Measurements from ENCODE around the gene HSF2BP.

The HSF2BP gene

GRCh38 chr21:43643193-43643592 lies 16.1 kb downstream of the HSF2BP start:
- ChIA-PET POLR2A (no interaction called here), CTCF (interaction anchor here (5.3 kb wide), 1 partner anchor 31 kb away, joined by 26 read pairs; no protein-coding TSS in a partner anchor)
- no peak for DNase-seq
- Histone ChIP-seq H3K36me3 (ENCODE audit: control insufficient read depth in 4 of 4, insufficient read depth in 4 of 4, low read length in 3 of 4) (no peaks in the 10 kb centered on the region), H3K27me3 (replicated peaks in 2 of 5; ENCODE audit: control insufficient read depth in 4 of 5, insufficient read depth in 5 of 5, low read length in 4 of 5) (no peaks in the 10 kb centered on the region), H3K27ac (ENCODE audit: insufficient read depth in 1 of 2, low read depth in 1 of 2, low read length in 2 of 2, poor library complexity in 1 of 2, severe bottlenecking in 2 of 2) (no peak overlapping the region), H3K4me3 (ENCODE audit: control insufficient read depth in 1 of 7, extremely low read depth in 1 of 7, insufficient read depth in 4 of 7, low read depth in 2 of 7, low read length in 6 of 7) (no peak overlapping the region), H3K4me1 (ENCODE audit: control extremely low read depth in 1 of 4, control insufficient read depth in 4 of 4, insufficient read depth in 4 of 4, low read length in 3 of 4) (peaks cover 2 to 20% (median 12%) of the 10 kb centered on the region in 4 experiments), H3K9me3 (ENCODE audit: control extremely low read depth in 1 of 5, control insufficient read depth in 4 of 5, insufficient read depth in 2 of 5, low read depth in 1 of 5, low read length in 4 of 5) (no peaks in the 10 kb centered on the region)
- 80% methylated on average over 1 of the region's 4 CpGs for WGBS (ENCODE audit: insufficient coverage)

DNA sequence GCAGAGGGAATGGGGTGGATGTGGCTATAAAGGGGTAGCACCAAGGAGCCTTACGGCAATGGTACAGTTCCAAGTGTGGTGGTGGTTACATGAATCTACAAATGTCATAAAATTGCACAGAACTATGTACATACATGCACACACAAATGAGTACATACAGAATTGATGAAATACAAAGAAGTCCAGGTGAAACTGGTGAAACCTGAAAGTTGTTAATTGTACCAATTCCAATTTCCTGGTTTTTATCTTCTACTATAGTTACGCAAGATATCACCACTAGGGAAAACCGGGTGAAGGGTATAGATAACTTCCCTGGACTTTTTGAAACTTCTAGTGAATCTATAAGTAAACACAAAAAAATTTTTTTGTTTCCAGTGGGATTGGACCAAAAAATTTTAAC lies 18.9 kb downstream of the HSF2BP start:
- DNase-seq = no peak
- WGBS (ENCODE audit: insufficient coverage) = no CpG with 5 or more reads among the region's 3 CpGs
- Histone ChIP-seq H3K27me3 (replicated peaks in 2 of 5; ENCODE audit: control insufficient read depth in 4 of 5, insufficient read depth in 5 of 5, low read length in 4 of 5) (no peaks in the 10 kb centered on the region), H3K4me1 (ENCODE audit: control extremely low read depth in 1 of 4, control insufficient read depth in 4 of 4, insufficient read depth in 4 of 4, low read length in 3 of 4) (peaks cover 0 to 4% (median 2%) of the 10 kb centered on the region in 4 experiments), H3K27ac (ENCODE audit: insufficient read depth in 1 of 2, low read depth in 1 of 2, low read length in 2 of 2, poor library complexity in 1 of 2, severe bottlenecking in 2 of 2) (no peak overlapping the region), H3K4me3 (ENCODE audit: control insufficient read depth in 1 of 7, extremely low read depth in 1 of 7, insufficient read depth in 4 of 7, low read depth in 2 of 7, low read length in 6 of 7) (no peak overlapping the region), H3K36me3 (ENCODE audit: control insufficient read depth in 4 of 4, insufficient read depth in 4 of 4, low read length in 3 of 4) (no peaks in the 10 kb centered on the region), H3K9me3 (ENCODE audit: control extremely low read depth in 1 of 5, control insufficient read depth in 4 of 5, insufficient read depth in 2 of 5, low read depth in 1 of 5, low read length in 4 of 5) (no peaks in the 10 kb centered on the region)
- POLR2A ChIA-PET = no interaction called here
- CTCF ChIA-PET = no interaction called here

- Histone ChIP-seq H3K9me3 (ENCODE audit: control extremely low read depth in 1 of 5, control insufficient read depth in 4 of 5, insufficient read depth in 2 of 5, low read depth in 1 of 5, low read length in 4 of 5) (no peaks in the 10 kb centered on the region), H3K4me3 (ENCODE audit: control insufficient read depth in 1 of 7, extremely low read depth in 1 of 7, insufficient read depth in 4 of 7, low read depth in 2 of 7, low read length in 6 of 7) (no peak overlapping the region), H3K36me3 (ENCODE audit: control insufficient read depth in 4 of 4, insufficient read depth in 4 of 4, low read length in 3 of 4) (no peaks in the 10 kb centered on the region), H3K27ac (ENCODE audit: insufficient read depth in 1 of 2, low read depth in 1 of 2, low read length in 2 of 2, poor library complexity in 1 of 2, severe bottlenecking in 2 of 2) (no peak overlapping the region), H3K27me3 (replicated peaks in 2 of 5; ENCODE audit: control insufficient read depth in 4 of 5, insufficient read depth in 5 of 5, low read length in 4 of 5) (no peaks in the 10 kb centered on the region), H3K4me1 (ENCODE audit: control extremely low read depth in 1 of 4, control insufficient read depth in 4 of 4, insufficient read depth in 4 of 4, low read length in 3 of 4) (no peaks in the 10 kb centered on the region)
- 90% methylated on average over 3 of the region's 7 CpGs for WGBS (ENCODE audit: insufficient coverage)
- CTCF ChIA-PET = interaction anchor here (1.2 kb wide), 1 partner anchor 16 kb away, joined by 3 read pairs; no protein-coding TSS in a partner anchor
- no peak for DNase-seq
- POLR2A ChIA-PET = no interaction called here
These were observed 19.6 kb downstream of the HSF2BP start for GRCh38 chr21:43639470-43640353.

GRCh38 chr21:43637530-43638158 lies 21.6 kb downstream of the HSF2BP start:
- H3K27ac ChIP-seq (ENCODE audit: insufficient read depth in 1 of 2, low read depth in 1 of 2, low read length in 2 of 2, poor library complexity in 1 of 2, severe bottlenecking in 2 of 2) = no peak overlapping the region
- no peak overlapping the region for H3K4me3 ChIP-seq (ENCODE audit: control insufficient read depth in 1 of 7, extremely low read depth in 1 of 7, insufficient read depth in 4 of 7, low read depth in 2 of 7, low read length in 6 of 7)
- H3K36me3 ChIP-seq (ENCODE audit: control insufficient read depth in 4 of 4, insufficient read depth in 4 of 4, low read length in 3 of 4) = no peaks in the 10 kb centered on the region
- no peaks in the 10 kb centered on the region for H3K27me3 ChIP-seq (replicated peaks in 2 of 5; ENCODE audit: control insufficient read depth in 4 of 5, insufficient read depth in 5 of 5, low read length in 4 of 5)
- no peaks in the 10 kb centered on the region for H3K9me3 ChIP-seq (ENCODE audit: control extremely low read depth in 1 of 5, control insufficient read depth in 4 of 5, insufficient read depth in 2 of 5, low read depth in 1 of 5, low read length in 4 of 5)
- ChIA-PET POLR2A (no interaction called here), CTCF (interaction anchor here (1.0 kb wide), 1 partner anchor 19 kb away, joined by 4 read pairs; no protein-coding TSS in a partner anchor)
- H3K4me1 ChIP-seq (ENCODE audit: control extremely low read depth in 1 of 4, control insufficient read depth in 4 of 4, insufficient read depth in 4 of 4, low read length in 3 of 4) = no peaks in the 10 kb centered on the region
- DNase-seq = no peak
- 80% methylated on average over 2 of the region's 3 CpGs for WGBS (ENCODE audit: insufficient coverage)

DNA sequence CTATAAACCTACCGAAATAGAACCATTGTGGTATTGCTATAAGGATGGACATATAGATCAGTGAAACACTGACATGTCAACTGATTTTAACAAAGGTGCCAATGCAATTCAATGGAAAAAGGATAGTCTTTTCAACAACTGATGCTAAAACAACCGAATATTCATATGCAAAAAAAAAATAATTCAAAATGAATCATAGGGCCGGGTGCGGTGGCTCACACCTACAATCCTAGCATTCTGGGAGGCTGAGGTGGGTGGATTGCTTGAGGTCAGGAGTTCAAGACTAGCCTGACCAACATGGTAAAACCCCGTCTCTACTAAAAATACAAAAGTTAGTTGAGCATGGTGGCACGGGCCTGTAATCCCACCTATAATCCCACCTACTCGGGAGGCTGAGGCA lies 23.9 kb downstream of the HSF2BP start:
- 100% methylated on average over 2 of the region's 7 CpGs for WGBS (ENCODE audit: insufficient coverage)
- ChIA-PET CTCF (interaction anchor here (1.2 kb wide), 1 partner anchor 10 kb away, joined by 5 read pairs; no protein-coding TSS in a partner anchor), POLR2A (no interaction called here)

GRCh38 chr21:43634618-43635017 lies 24.7 kb downstream of the HSF2BP start:
- no peak for DNase-seq
- no peak overlapping the region for H3K27ac ChIP-seq (ENCODE audit: insufficient read depth in 1 of 2, low read depth in 1 of 2, low read length in 2 of 2, poor library complexity in 1 of 2, severe bottlenecking in 2 of 2)
- no peaks in the 10 kb centered on the region for H3K27me3 ChIP-seq (replicated peaks in 2 of 5; ENCODE audit: control insufficient read depth in 4 of 5, insufficient read depth in 5 of 5, low read length in 4 of 5)
- ChIA-PET POLR2A (no interaction called here), CTCF (interaction anchor here (1.2 kb wide), 1 partner anchor 10 kb away, joined by 5 read pairs; no protein-coding TSS in a partner anchor)
- 82% methylated on average over 5 of the region's 5 CpGs for WGBS (ENCODE audit: insufficient coverage)
- H3K4me1 ChIP-seq (ENCODE audit: control extremely low read depth in 1 of 4, control insufficient read depth in 4 of 4, insufficient read depth in 4 of 4, low read length in 3 of 4) = no peaks in the 10 kb centered on the region
- no peaks in the 10 kb centered on the region for H3K9me3 ChIP-seq (ENCODE audit: control extremely low read depth in 1 of 5, control insufficient read depth in 4 of 5, insufficient read depth in 2 of 5, low read depth in 1 of 5, low read length in 4 of 5)
- H3K4me3 ChIP-seq (ENCODE audit: control insufficient read depth in 1 of 7, extremely low read depth in 1 of 7, insufficient read depth in 4 of 7, low read depth in 2 of 7, low read length in 6 of 7) = no peak overlapping the region
- no peaks in the 10 kb centered on the region for H3K36me3 ChIP-seq (ENCODE audit: control insufficient read depth in 4 of 4, insufficient read depth in 4 of 4, low read length in 3 of 4)

More for the DNA sequence above, 23.9 kb downstream of the HSF2BP start:
- no peaks in the 10 kb centered on the region for H3K9me3 ChIP-seq (ENCODE audit: control extremely low read depth in 1 of 5, control insufficient read depth in 4 of 5, insufficient read depth in 2 of 5, low read depth in 1 of 5, low read length in 4 of 5)
- H3K4me1 ChIP-seq (ENCODE audit: control extremely low read depth in 1 of 4, control insufficient read depth in 4 of 4, insufficient read depth in 4 of 4, low read length in 3 of 4) = no peaks in the 10 kb centered on the region
- DNase-seq = no peak
- H3K36me3 ChIP-seq (ENCODE audit: control insufficient read depth in 4 of 4, insufficient read depth in 4 of 4, low read length in 3 of 4) = no peaks in the 10 kb centered on the region
- no peaks in the 10 kb centered on the region for H3K27me3 ChIP-seq (replicated peaks in 2 of 5; ENCODE audit: control insufficient read depth in 4 of 5, insufficient read depth in 5 of 5, low read length in 4 of 5)
- no peak overlapping the region for H3K27ac ChIP-seq (ENCODE audit: insufficient read depth in 1 of 2, low read depth in 1 of 2, low read length in 2 of 2, poor library complexity in 1 of 2, severe bottlenecking in 2 of 2)
- no peak overlapping the region for H3K4me3 ChIP-seq (ENCODE audit: control insufficient read depth in 1 of 7, extremely low read depth in 1 of 7, insufficient read depth in 4 of 7, low read depth in 2 of 7, low read length in 6 of 7)

DNA sequence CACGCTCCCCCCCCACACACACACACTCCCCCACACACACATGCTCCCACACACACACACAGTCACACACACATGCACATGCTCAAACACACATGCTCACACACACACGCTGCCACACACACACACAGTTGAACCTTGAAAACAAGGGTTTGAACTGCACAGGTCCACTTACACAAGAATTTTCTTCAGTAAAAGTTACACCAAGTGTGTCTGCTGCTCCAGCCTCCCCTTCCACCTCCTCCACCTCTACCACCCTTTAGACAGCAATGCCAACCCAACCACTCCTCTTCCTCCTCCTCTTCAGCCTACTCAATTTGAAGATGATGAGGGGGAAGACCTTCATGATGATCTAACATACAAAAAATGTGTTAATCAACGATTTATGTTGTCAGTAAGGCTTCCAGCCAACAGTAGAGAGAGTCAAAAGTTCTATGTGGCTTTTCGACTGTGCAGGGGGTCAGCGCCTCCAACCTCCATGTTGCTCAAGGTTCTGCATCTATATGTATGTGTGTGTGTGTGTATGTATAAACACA lies 26.8 kb downstream of the HSF2BP start:
- Histone ChIP-seq H3K27me3 (replicated peaks in 2 of 5; ENCODE audit: control insufficient read depth in 4 of 5, insufficient read depth in 5 of 5, low read length in 4 of 5) (no peaks in the 10 kb centered on the region), H3K27ac (ENCODE audit: insufficient read depth in 1 of 2, low read depth in 1 of 2, low read length in 2 of 2, poor library complexity in 1 of 2, severe bottlenecking in 2 of 2) (no peak overlapping the region), H3K4me3 (ENCODE audit: control insufficient read depth in 1 of 7, extremely low read depth in 1 of 7, insufficient read depth in 4 of 7, low read depth in 2 of 7, low read length in 6 of 7) (no peak overlapping the region), H3K9me3 (ENCODE audit: control extremely low read depth in 1 of 5, control insufficient read depth in 4 of 5, insufficient read depth in 2 of 5, low read depth in 1 of 5, low read length in 4 of 5) (peaks cover 0 to 14% (median 5%) of the 10 kb centered on the region in 5 experiments), H3K36me3 (ENCODE audit: control insufficient read depth in 4 of 4, insufficient read depth in 4 of 4, low read length in 3 of 4) (peaks cover 0 to 3% (median 0%) of the 10 kb centered on the region in 4 experiments), H3K4me1 (ENCODE audit: control extremely low read depth in 1 of 4, control insufficient read depth in 4 of 4, insufficient read depth in 4 of 4, low read length in 3 of 4) (no peaks in the 10 kb centered on the region)
- no peak for DNase-seq
- CTCF ChIA-PET = no interaction called here
- POLR2A ChIA-PET = no interaction called here
- 100% methylated on average over 2 of the region's 5 CpGs for WGBS (ENCODE audit: insufficient coverage)
